T-cell (primary cell): Measurements from ENCODE around the gene DENND1A. TPM values are rescaled to one million over a fixed set of nuclear protein-coding genes. Genes with fewer than 3 reads are reported as not detected.

Experiments used
- ATAC-seq, 4 experiments: fragments of 200-7000 bp in 3 of 4; fragments of 150-1000 bp in 1 of 4; cut with Tn5 transposase; replicated peaks in 1 of 4; 1 replicate in 3 of 4; 2 replicates in 1 of 4; pipeline ENCODE4 v1.10.0; 2021; ENCODE audit warnings: moderate library complexity in 3 of 4, mild to moderate bottlenecking in 2 of 4, moderate number of reproducible peaks in 1 of 4
- CTCF ChIA-PET, 2 donors: fragments of 300-600 bp; sonication (Branson Sonifier 250); formaldehyde crosslinking; loops; one replicate each; lab custom pipeline; 2022; ENCODE audit warnings: antibody characterized with exemption in 2 of 2; lab: Charles Lee
- POLR2A ChIA-PET, 2 donors: fragments of 300-600 bp; sonication (Branson Sonifier 250); formaldehyde crosslinking; loops; one replicate each; lab custom pipeline; 2022; ENCODE audit warnings: antibody characterized with exemption in 2 of 2; lab: Charles Lee
- DNase-seq, 35 experiments: peaks; one replicate each; pipeline versions ENCODE4 v3.0.0 to v3.0.0-alpha.2; 2013 to 2023
- H3K27ac ChIP-seq: one replicate; pipeline ENCODE4 v1.5.1; 2013; ENCODE audit warnings: low read length
- H3K27me3 ChIP-seq, 2 experiments: replicated peaks in 1 of 2; 1 replicate in 1 of 2; 2 replicates in 1 of 2; pipeline versions ENCODE4 v1.6.1 to v1.7.0; 2013; ENCODE audit warnings: low read length in 1 of 2, mixed read lengths in 1 of 2; ENCODE audit not compliant: control insufficient read depth in 2 of 2, insufficient read depth in 2 of 2; ENCODE audit errors: extremely low read depth in 1 of 2
- H3K36me3 ChIP-seq, 2 donors: 1 replicate in 1 of 2; 2 replicates in 1 of 2; pipeline versions ENCODE4 v1.6.1 to v1.7.0; 2013; ENCODE audit warnings: low read length in 1 of 2; ENCODE audit not compliant: control insufficient read depth in 2 of 2, insufficient read depth in 1 of 2; ENCODE audit errors: extremely low read depth in 1 of 2
- H3K4me1 ChIP-seq, 2 experiments: 1 replicate in 1 of 2; 2 replicates in 1 of 2; pipeline versions ENCODE4 v1.6.1 to v1.7.0; 2013; ENCODE audit warnings: low read length in 2 of 2, mixed read lengths in 1 of 2; ENCODE audit not compliant: insufficient read depth in 2 of 2, control insufficient read depth in 1 of 2; ENCODE audit errors: extremely low read depth in 1 of 2
- H3K4me3 ChIP-seq, 2 donors: 1 replicate in 1 of 2; 2 replicates in 1 of 2; pipeline versions ENCODE4 v1.5.1 to v1.7.0; 2013; ENCODE audit warnings: mild to moderate bottlenecking in 2 of 2, low read length in 1 of 2, moderate library complexity in 1 of 2; ENCODE audit not compliant: control insufficient read depth in 1 of 2; ENCODE audit errors: extremely low read depth in 1 of 2
- H3K9me3 ChIP-seq: 2 replicates; pipeline ENCODE4 v1.7.0; 2013
- H3K27ac Mint-ChIP-seq, 2 donors: one replicate each; pipeline ENCODE4 v1.8.0; 2020 to 2021; ENCODE audit warnings: mild to moderate bottlenecking in 2 of 2, mixed read lengths in 2 of 2
- H3K27me3 Mint-ChIP-seq, 2 donors: one replicate each; pipeline ENCODE4 v1.8.0; 2021 to 2022; ENCODE audit warnings: mixed read lengths in 2 of 2
- H3K36me3 Mint-ChIP-seq: one replicate; pipeline ENCODE4 v1.8.0; 2021; ENCODE audit warnings: mixed read lengths
- H3K4me1 Mint-ChIP-seq, 3 donors: one replicate each; pipeline ENCODE4 v1.8.0; 2020 to 2022; ENCODE audit warnings: mixed read lengths in 3 of 3, mild to moderate bottlenecking in 1 of 3
- H3K4me3 Mint-ChIP-seq, 3 donors: one replicate each; pipeline ENCODE4 v1.8.0; 2020 to 2022; ENCODE audit warnings: mild to moderate bottlenecking in 3 of 3, mixed read lengths in 3 of 3, moderate library complexity in 3 of 3
- H3K9me3 Mint-ChIP-seq, 3 donors: one replicate each; pipeline ENCODE4 v1.8.0; 2020 to 2022; ENCODE audit warnings: mixed read lengths in 3 of 3
- WGBS: methylation state at CpG from one replicate; pipeline ENCODE4 v1.1.5; 2013; ENCODE audit warnings: missing lambda C conversion rate; ENCODE audit not compliant: insufficient coverage; 5-methylcytosine and 5-hydroxymethylcytosine counted together
- total RNA-seq, 35 experiments: library from RNA in 6 of 35; stranded (reverse) in 6 of 35; fragments of 120-200 nt in 1 of 35; gene quantifications; one replicate each; pipeline versions ENCODE4 v1.2.1 to v1.2.4 and lab custom pipeline; 2013 to 2026

DENND1A gene
- total RNA-seq, 5 donors from 2014 or later (not counting 1 experiment from before 2014, with no cell fraction given) = 12.4 to 19.9 (median 14.1) TPM

DNA sequence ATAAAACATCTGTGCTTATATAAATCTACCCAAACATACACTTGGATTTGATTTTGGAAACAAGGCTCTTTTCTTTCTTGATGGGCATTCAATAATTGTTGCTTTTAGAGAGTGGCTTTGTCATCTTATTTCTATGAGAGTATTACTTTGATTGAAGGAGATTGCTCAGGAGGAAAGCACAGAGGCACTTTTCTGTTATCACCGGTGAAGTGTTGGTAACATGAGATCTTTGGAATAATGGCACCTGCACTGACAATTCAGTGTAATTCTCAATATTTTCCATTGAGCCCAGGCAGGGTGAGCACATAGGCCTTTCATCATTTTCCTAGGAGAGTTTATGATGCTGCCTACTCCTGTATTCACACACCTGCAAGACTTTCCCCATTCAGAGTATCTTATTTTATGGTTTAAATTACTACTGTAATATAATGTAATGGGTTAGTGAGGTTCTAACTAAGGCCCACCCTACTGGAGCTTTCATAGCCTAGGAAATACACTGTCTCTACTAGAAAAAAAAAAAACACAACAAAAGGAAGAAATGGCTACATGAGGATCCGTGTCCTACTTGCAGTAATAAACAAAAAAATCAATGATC, 244.3 kb downstream of the DENND1A start:
- Histone ChIP-seq H3K36me3 (peaks cover 0 to 2% of the 10 kb centered on the region in 2 donors), H3K4me3 (no peak overlapping the region), H3K9me3 (no peaks in the 10 kb centered on the region), H3K27me3 (no peaks in the 10 kb centered on the region), H3K4me1 (peaks cover 0 to 8% of the 10 kb centered on the region in 2 experiments), H3K27ac (no peak overlapping the region)
- Mint-ChIP-seq H3K27me3 (no peaks in the 10 kb centered on the region), H3K4me3 (no peak overlapping the region), H3K36me3 (peaks cover 13% of the 10 kb centered on the region), H3K9me3 (no peaks in the 10 kb centered on the region), H3K4me1 (peaks cover 33 to 39% (median 35%) of the 10 kb centered on the region in 3 donors), H3K27ac (no peak overlapping the region)
- no CpG with 5 or more reads among the region's 2 CpGs for WGBS
- DNase-seq = no peak
- POLR2A ChIA-PET = no interaction called here
- CTCF ChIA-PET = interaction anchor here (0.5 to 0.7 kb wide), 2 partner anchors 54 to 939 kb away, joined by 3 read pairs; no protein-coding TSS in a partner anchor
- no peak for ATAC-seq

DNA sequence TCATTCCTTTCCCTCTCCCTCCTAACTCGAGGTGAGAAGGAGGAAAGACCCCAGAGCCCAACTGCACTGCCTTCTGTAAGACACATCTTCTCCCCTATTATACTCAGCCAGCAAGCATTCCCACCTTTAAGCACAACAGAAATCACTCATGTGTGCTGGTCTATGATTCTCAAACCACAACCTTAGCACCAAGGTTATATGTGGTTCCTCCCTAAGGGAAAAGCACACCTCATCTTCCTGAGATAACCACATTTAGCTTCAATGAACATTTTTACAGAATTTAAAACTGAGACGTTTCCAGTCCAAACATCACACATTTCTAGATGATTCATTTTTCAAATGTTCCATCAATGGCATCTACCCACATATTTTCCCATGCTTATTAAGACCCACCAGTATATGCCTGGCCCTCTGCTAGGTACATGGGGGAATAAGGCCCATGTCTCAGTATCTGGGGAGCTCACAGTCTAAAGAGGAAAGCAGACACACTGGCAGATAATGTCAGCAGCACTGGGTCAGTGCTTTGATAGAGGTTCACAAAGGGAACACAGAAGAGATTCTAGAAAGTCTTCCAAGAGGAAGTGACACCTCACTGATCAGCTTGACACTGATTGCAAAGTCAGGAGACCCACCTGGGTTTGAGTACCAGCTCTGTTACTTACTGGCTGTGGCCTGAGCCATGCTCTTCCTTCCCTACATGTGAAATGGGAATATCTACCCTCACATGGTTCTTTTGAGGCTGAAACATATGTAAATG, 245.4 kb downstream of the DENND1A start:
- no peaks in the 10 kb centered on the region for H3K9me3 Mint-ChIP-seq
- no peak overlapping the region for H3K4me3 Mint-ChIP-seq
- H3K27ac ChIP-seq = no peak overlapping the region
- peaks cover 6 to 9% of the 10 kb centered on the region in 2 experiments for H3K4me1 ChIP-seq
- ChIA-PET CTCF (no interaction called here), POLR2A (no interaction called here)
- H3K27me3 Mint-ChIP-seq = no peaks in the 10 kb centered on the region
- H3K4me3 ChIP-seq = no peak overlapping the region
- ATAC-seq (no peak), DNase-seq (no peak)
- no peaks in the 10 kb centered on the region for H3K9me3 ChIP-seq
- 0% methylated on average over 1 of the region's 2 CpGs for WGBS
- no peaks in the 10 kb centered on the region for H3K27me3 ChIP-seq
- H3K27ac Mint-ChIP-seq = no peak overlapping the region
- H3K36me3 ChIP-seq = peaks cover 0 to 2% of the 10 kb centered on the region in 2 donors
- peaks cover 17% of the 10 kb centered on the region for H3K36me3 Mint-ChIP-seq
- H3K4me1 Mint-ChIP-seq = peaks cover 40 to 46% (median 41%) of the 10 kb centered on the region in 3 donors

GRCh38 chr9:123682746-123683145, 247.2 kb downstream of the DENND1A start:
- POLR2A ChIA-PET = no interaction called here
- H3K4me1 ChIP-seq = peaks cover 11 to 14% of the 10 kb centered on the region in 2 experiments
- no peak overlapping the region for H3K4me3 ChIP-seq
- no peak overlapping the region for H3K27ac ChIP-seq
- 89% methylated on average over 2 of the region's 2 CpGs for WGBS
- no peak overlapping the region for H3K4me3 Mint-ChIP-seq
- CTCF ChIA-PET = no interaction called here
- peaks cover 24% of the 10 kb centered on the region for H3K36me3 Mint-ChIP-seq
- no peaks in the 10 kb centered on the region for H3K27me3 Mint-ChIP-seq
- no peaks in the 10 kb centered on the region for H3K9me3 Mint-ChIP-seq
- H3K4me1 Mint-ChIP-seq = peaks cover 36 to 49% (median 41%) of the 10 kb centered on the region in 3 donors
- H3K9me3 ChIP-seq = no peaks in the 10 kb centered on the region
- H3K27ac Mint-ChIP-seq = no peak overlapping the region
- no peak for ATAC-seq
- no peaks in the 10 kb centered on the region for H3K36me3 ChIP-seq
- H3K27me3 ChIP-seq = no peaks in the 10 kb centered on the region
- no peak for DNase-seq

- ChIA-PET CTCF (no interaction called here), POLR2A (no interaction called here)
- Mint-ChIP-seq H3K9me3 (no peaks in the 10 kb centered on the region), H3K36me3 (peaks cover 42% of the 10 kb centered on the region), H3K4me1 (peaks cover 22 to 36% (median 30%) of the 10 kb centered on the region in 3 donors), H3K27ac (no peak overlapping the region), H3K4me3 (no peak overlapping the region), H3K27me3 (no peaks in the 10 kb centered on the region)
- Histone ChIP-seq H3K9me3 (no peaks in the 10 kb centered on the region), H3K27me3 (no peaks in the 10 kb centered on the region), H3K4me1 (peaks cover 11 to 14% of the 10 kb centered on the region in 2 experiments), H3K4me3 (no peak overlapping the region), H3K27ac (no peak overlapping the region), H3K36me3 (no peaks in the 10 kb centered on the region)
- ATAC-seq (no peak), DNase-seq (no peak)
- WGBS = 100% methylated on average over 1 of the region's 8 CpGs
Measured at GRCh38 chr9:123680352-123680751, 249.6 kb downstream of the DENND1A start.

- ChIA-PET POLR2A (no interaction called here), CTCF (no interaction called here)
- H3K36me3 Mint-ChIP-seq = peaks cover 46% of the 10 kb centered on the region
- peaks cover 0 to 3% (median 3%) of the 10 kb centered on the region in 3 donors for H3K9me3 Mint-ChIP-seq
- H3K27ac Mint-ChIP-seq = no peak overlapping the region
- Histone ChIP-seq H3K27ac (no peak overlapping the region), H3K36me3 (no peaks in the 10 kb centered on the region), H3K27me3 (no peaks in the 10 kb centered on the region), H3K4me3 (peak overlapping the region in 1 of 2 donors; percentile 27), H3K9me3 (no peaks in the 10 kb centered on the region), H3K4me1 (peaks cover 7 to 11% of the 10 kb centered on the region in 2 experiments)
- no peaks in the 10 kb centered on the region for H3K27me3 Mint-ChIP-seq
- 46% methylated on average over 10 of the region's 16 CpGs for WGBS
- peak overlapping the region in 2 of 3 donors; percentile 24 to 40 for H3K4me3 Mint-ChIP-seq
- DNase-seq (peak in 2 of 35 experiments; percentile 1 to 8), ATAC-seq (peak; percentile 27 to 56 (median 51))
- peaks cover 13 to 27% (median 21%) of the 10 kb centered on the region in 3 donors for H3K4me1 Mint-ChIP-seq
Measured at GRCh38 chr9:123679330-123679987, 250.5 kb downstream of the DENND1A start.

DNA sequence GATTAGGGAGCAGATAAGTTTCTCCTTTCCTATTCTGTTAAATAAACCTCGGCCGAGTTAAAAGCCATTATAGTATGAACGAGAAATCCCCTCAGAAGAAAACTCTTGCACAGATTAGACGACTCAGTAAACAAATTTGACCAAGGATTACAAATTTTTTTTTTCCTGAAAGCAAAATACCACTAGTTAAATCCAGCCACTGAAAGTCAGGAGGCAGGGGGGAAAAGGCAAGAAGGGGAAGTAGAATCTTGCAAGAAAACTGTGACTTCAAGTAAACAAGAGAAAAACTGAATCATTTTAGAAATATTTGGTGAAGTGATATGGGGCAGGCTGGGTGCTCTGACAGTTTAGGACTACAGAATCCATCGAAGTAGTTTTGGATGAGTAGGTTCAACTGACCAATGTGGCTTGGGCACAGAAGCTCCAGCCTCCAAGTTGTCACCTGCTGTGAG, 251.0 kb downstream of the DENND1A start:
- H3K27me3 ChIP-seq = no peaks in the 10 kb centered on the region
- no peaks in the 10 kb centered on the region for H3K27me3 Mint-ChIP-seq
- no peak overlapping the region for H3K27ac Mint-ChIP-seq
- CTCF ChIA-PET = no interaction called here
- H3K36me3 Mint-ChIP-seq = peaks cover 52% of the 10 kb centered on the region
- POLR2A ChIA-PET = no interaction called here
- H3K4me3 ChIP-seq = no peak overlapping the region
- no peak overlapping the region for H3K27ac ChIP-seq
- WGBS = 67% methylated on average over 1 of the region's 5 CpGs
- H3K9me3 ChIP-seq = no peaks in the 10 kb centered on the region
- H3K4me3 Mint-ChIP-seq = no peak overlapping the region
- ATAC-seq = no peak
- no peak for DNase-seq
- H3K36me3 ChIP-seq = no peaks in the 10 kb centered on the region
- H3K9me3 Mint-ChIP-seq = peaks cover 0 to 9% (median 9%) of the 10 kb centered on the region in 3 donors
- peaks cover 7 to 11% of the 10 kb centered on the region in 2 experiments for H3K4me1 ChIP-seq
- H3K4me1 Mint-ChIP-seq = peaks cover 10 to 22% (median 16%) of the 10 kb centered on the region in 3 donors
